ENCODE measurements around the gene GYPA. TPM values are rescaled to one million over a fixed set of nuclear protein-coding genes. Genes with fewer than 3 reads are reported as not detected.

GYPA gene
- total RNA-seq, 2 experiments from 2014 or later: not detected

GRCh38 chr4:144178414-144178813, 37.9 kb upstream of the GYPA start:
- POLR2A ChIA-PET: no interaction called here
- Mint-ChIP-seq H3K27me3 (no peaks in the 10 kb centered on the region), H3K9me3 (no peaks in the 10 kb centered on the region), H3K36me3 (ENCODE audit: low read depth) (no peaks in the 10 kb centered on the region), H3K27ac (no peak overlapping the region), H3K4me3 (no peak overlapping the region), H3K4me1 (ENCODE audit: low read depth) (no peaks in the 10 kb centered on the region)
- CTCF ChIA-PET: no interaction called here
- no peak overlapping the region for H3K4me3 ChIP-seq (ENCODE audit: low read length)
- intact Hi-C loops (cut with DNase I, micrococcal nuclease): loop anchor here in 1 of 2 experiments (5.0 kb wide), 1 partner anchor 1379 kb away; no protein-coding TSS in a partner anchor
- DNase-seq (no peak), ATAC-seq (ENCODE audit: poor library complexity) (no peak)
- no peaks in the 10 kb centered on the region for H3K4me1 ChIP-seq (ENCODE audit: insufficient read depth, low read length)
- H3K9me3 ChIP-seq (ENCODE audit: control insufficient read depth in 1 of 2, insufficient read depth in 1 of 2, low read length in 2 of 2): no peaks in the 10 kb centered on the region
- no peak overlapping the region for H3K27ac ChIP-seq (ENCODE audit: low read depth in 1 of 2, low read length in 2 of 2)
- no peaks in the 10 kb centered on the region for H3K27me3 ChIP-seq (ENCODE audit: control insufficient read depth in 1 of 2, insufficient read depth in 2 of 2, low read length in 2 of 2)
- no peaks in the 10 kb centered on the region for H3K36me3 ChIP-seq (ENCODE audit: insufficient read depth, low read length)
- TF ChIP-seq, protein P1, sequence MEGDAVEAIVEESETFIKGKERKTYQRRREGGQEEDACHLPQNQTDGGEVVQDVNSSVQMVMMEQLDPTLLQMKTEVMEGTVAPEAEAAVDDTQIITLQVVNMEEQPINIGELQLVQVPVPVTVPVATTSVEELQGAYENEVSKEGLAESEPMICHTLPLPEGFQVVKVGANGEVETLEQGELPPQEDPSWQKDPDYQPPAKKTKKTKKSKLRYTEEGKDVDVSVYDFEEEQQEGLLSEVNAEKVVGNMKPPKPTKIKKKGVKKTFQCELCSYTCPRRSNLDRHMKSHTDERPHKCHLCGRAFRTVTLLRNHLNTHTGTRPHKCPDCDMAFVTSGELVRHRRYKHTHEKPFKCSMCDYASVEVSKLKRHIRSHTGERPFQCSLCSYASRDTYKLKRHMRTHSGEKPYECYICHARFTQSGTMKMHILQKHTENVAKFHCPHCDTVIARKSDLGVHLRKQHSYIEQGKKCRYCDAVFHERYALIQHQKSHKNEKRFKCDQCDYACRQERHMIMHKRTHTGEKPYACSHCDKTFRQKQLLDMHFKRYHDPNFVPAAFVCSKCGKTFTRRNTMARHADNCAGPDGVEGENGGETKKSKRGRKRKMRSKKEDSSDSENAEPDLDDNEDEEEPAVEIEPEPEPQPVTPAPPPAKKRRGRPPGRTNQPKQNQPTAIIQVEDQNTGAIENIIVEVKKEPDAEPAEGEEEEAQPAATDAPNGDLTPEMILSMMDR (IDR thresholded peaks at IDR 0.05): no peak

GRCh38 chr4:144176476-144176875, 36.0 kb upstream of the GYPA start:
- CTCF ChIA-PET: no interaction called here
- intact Hi-C loops (cut with DNase I, micrococcal nuclease): loop anchor here in 1 of 2 experiments (5.0 kb wide), 1 partner anchor 1381 kb away; no protein-coding TSS in a partner anchor

GRCh38 chr4:144174401-144175067, 34.0 kb upstream of the GYPA start:
- no peaks in the 10 kb centered on the region for H3K9me3 Mint-ChIP-seq
- H3K27me3 Mint-ChIP-seq: peaks cover 6% of the 10 kb centered on the region
- Histone ChIP-seq H3K4me1 (ENCODE audit: insufficient read depth, low read length) (no peaks in the 10 kb centered on the region), H3K27me3 (ENCODE audit: control insufficient read depth in 1 of 2, insufficient read depth in 2 of 2, low read length in 2 of 2) (peaks cover 0 to 3% of the 10 kb centered on the region in 2 experiments), H3K4me3 (ENCODE audit: low read length) (no peak overlapping the region), H3K36me3 (ENCODE audit: insufficient read depth, low read length) (no peaks in the 10 kb centered on the region), H3K9me3 (ENCODE audit: control insufficient read depth in 1 of 2, insufficient read depth in 1 of 2, low read length in 2 of 2) (no peaks in the 10 kb centered on the region), H3K27ac (ENCODE audit: low read depth in 1 of 2, low read length in 2 of 2) (no peak overlapping the region)
- ATAC-seq (ENCODE audit: poor library complexity) (peak; percentile 37), DNase-seq (peak in 4 of 14 experiments; percentile 6 to 65 (median 63))
- H3K4me3 Mint-ChIP-seq: no peak overlapping the region
- ChIA-PET CTCF (no interaction called here), POLR2A (no interaction called here)
- TF ChIP-seq, protein P1 (IDR thresholded peaks at IDR 0.05): peak; percentile 70
- H3K36me3 Mint-ChIP-seq (ENCODE audit: low read depth): no peaks in the 10 kb centered on the region
- intact Hi-C loops (cut with DNase I, micrococcal nuclease): loop anchor here (1.0 to 5.0 kb wide), 4 partner anchors 887 to 1438 kb away; no protein-coding TSS in a partner anchor
- no peaks in the 10 kb centered on the region for H3K4me1 Mint-ChIP-seq (ENCODE audit: low read depth)
- no peak overlapping the region for H3K27ac Mint-ChIP-seq

More at GRCh38 chr4:144176476-144176875, 36.0 kb upstream of the GYPA start:
- H3K4me1 ChIP-seq (ENCODE audit: insufficient read depth, low read length): no peaks in the 10 kb centered on the region
- no peak overlapping the region for H3K27ac ChIP-seq (ENCODE audit: low read depth in 1 of 2, low read length in 2 of 2)
- H3K4me3 ChIP-seq (ENCODE audit: low read length): no peak overlapping the region
- POLR2A ChIA-PET: no interaction called here
- no peaks in the 10 kb centered on the region for H3K9me3 ChIP-seq (ENCODE audit: control insufficient read depth in 1 of 2, insufficient read depth in 1 of 2, low read length in 2 of 2)
- Mint-ChIP-seq H3K4me3 (no peak overlapping the region), H3K9me3 (no peaks in the 10 kb centered on the region), H3K27ac (no peak overlapping the region), H3K36me3 (ENCODE audit: low read depth) (no peaks in the 10 kb centered on the region), H3K27me3 (no peaks in the 10 kb centered on the region), H3K4me1 (ENCODE audit: low read depth) (no peaks in the 10 kb centered on the region)
- ATAC-seq (ENCODE audit: poor library complexity): no peak
- H3K36me3 ChIP-seq (ENCODE audit: insufficient read depth, low read length): no peaks in the 10 kb centered on the region
- TF ChIP-seq, protein P1 (IDR thresholded peaks at IDR 0.05): no peak
- no peaks in the 10 kb centered on the region for H3K27me3 ChIP-seq (ENCODE audit: control insufficient read depth in 1 of 2, insufficient read depth in 2 of 2, low read length in 2 of 2)
- no peak for DNase-seq
